Measurements from ENCODE around the gene MAP3K3. TPM values are rescaled to one million over a fixed set of nuclear protein-coding genes. Genes with fewer than 3 reads are reported as not detected.
A peak's percentile ranks its signal among the peaks of the same experiment; 100 is the strongest.

MAP3K3 gene
- total and polyA plus RNA-seq, 9 of the 15 experiments (the other 6 are each of a cell fraction or from before 2014, with no cell fraction given): 0.69 to 16.5 (median 12.1) TPM

DNA sequence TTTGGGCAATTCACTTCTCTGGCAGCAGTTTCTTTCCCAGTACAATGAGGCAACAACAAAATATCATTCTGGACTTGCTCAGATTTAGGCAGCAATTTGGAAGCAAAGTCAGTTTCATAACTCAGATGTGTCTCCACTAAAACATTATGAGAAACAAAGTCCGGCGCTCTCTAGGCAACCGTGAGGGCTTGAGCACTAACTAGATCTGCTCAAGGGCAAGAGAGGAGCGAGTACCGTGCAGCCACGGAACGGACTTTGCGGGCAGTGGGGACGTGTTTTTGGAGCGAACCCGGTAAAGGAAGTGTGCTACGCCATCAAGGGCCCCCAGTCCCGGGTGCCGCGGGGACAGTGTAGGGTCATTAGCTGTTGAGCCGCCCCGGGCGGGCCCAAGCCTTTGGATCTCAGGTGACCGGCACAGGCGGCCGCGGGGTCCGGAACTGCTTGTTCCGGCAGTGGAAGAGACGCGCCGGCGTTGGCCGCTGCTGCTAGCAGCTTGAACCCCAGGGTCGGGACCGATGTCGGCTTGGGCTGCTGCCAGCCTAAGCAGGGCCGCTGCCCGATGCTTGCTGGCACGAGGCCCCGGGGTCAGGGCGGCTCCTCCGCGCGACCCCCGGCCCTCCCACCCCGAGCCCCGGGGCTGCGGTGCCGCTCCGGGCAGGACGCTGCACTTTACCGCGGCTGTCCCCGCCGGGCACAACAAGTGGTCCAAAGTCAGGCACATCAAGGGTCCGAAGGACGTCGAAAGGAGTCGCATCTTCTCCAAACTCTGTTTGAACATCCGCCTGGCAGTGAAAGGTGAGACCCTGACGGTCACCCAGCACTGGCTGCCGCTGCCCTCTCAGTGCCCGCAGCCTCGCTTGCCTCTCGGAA lies 21.4 kb upstream of the MAP3K3 start, which contains the start of gene TACO1 (continued):
- TF ChIP-seq RB1 (IDR thresholded peaks at IDR 0.05; ENCODE audit: low read depth): peak; percentile 93
- TF ChIP-seq, protein P1, sequence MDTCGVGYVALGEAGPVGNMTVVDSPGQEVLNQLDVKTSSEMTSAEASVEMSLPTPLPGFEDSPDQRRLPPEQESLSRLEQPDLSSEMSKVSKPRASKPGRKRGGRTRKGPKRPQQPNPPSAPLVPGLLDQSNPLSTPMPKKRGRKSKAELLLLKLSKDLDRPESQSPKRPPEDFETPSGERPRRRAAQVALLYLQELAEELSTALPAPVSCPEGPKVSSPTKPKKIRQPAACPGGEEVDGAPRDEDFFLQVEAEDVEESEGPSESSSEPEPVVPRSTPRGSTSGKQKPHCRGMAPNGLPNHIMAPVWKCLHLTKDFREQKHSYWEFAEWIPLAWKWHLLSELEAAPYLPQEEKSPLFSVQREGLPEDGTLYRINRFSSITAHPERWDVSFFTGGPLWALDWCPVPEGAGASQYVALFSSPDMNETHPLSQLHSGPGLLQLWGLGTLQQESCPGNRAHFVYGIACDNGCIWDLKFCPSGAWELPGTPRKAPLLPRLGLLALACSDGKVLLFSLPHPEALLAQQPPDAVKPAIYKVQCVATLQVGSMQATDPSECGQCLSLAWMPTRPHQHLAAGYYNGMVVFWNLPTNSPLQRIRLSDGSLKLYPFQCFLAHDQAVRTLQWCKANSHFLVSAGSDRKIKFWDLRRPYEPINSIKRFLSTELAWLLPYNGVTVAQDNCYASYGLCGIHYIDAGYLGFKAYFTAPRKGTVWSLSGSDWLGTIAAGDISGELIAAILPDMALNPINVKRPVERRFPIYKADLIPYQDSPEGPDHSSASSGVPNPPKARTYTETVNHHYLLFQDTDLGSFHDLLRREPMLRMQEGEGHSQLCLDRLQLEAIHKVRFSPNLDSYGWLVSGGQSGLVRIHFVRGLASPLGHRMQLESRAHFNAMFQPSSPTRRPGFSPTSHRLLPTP (IDR thresholded peaks at IDR 0.05; ENCODE audit: borderline replicate concordance, extremely low read depth, insufficient read length): no peak
- TF ChIP-seq ZNF212 (CRISPR knock-in tag; IDR thresholded peaks at IDR 0.05): 0 out of 2 replicates have a peak, but pooled peaks have one; percentile 75
- no peak for TF ChIP-seq CBX2 (IDR thresholded peaks at IDR 0.05; ENCODE audit: insufficient read depth, low read length, poor library complexity, severe bottlenecking)
- TF ChIP-seq RBM14 (IDR thresholded peaks at IDR 0.05; ENCODE audit: borderline replicate concordance, insufficient read depth, low read depth, low read length): no peak
- no peak for TF ChIP-seq ERF (CRISPR knock-in tag; IDR thresholded peaks at IDR 0.05)
- TF ChIP-seq TGIF2 (CRISPR knock-in tag; IDR thresholded peaks at IDR 0.05): no peak
- TF ChIP-seq, protein P2, sequence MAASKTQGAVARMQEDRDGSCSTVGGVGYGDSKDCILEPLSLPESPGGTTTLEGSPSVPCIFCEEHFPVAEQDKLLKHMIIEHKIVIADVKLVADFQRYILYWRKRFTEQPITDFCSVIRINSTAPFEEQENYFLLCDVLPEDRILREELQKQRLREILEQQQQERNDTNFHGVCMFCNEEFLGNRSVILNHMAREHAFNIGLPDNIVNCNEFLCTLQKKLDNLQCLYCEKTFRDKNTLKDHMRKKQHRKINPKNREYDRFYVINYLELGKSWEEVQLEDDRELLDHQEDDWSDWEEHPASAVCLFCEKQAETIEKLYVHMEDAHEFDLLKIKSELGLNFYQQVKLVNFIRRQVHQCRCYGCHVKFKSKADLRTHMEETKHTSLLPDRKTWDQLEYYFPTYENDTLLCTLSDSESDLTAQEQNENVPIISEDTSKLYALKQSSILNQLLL (CRISPR knock-in tag; IDR thresholded peaks at IDR 0.05; ENCODE audit: borderline replicate concordance): no peak
- TF ChIP-seq ZNF780A (CRISPR knock-in tag; IDR thresholded peaks at IDR 0.05): no peak
- no peak for TF ChIP-seq ZNF165 (CRISPR knock-in tag; IDR thresholded peaks at IDR 0.05; ENCODE audit: borderline replicate concordance)
- TF ChIP-seq ZFP1 (CRISPR knock-in tag; IDR thresholded peaks at IDR 0.05): no peak
- TF ChIP-seq, protein P3, sequence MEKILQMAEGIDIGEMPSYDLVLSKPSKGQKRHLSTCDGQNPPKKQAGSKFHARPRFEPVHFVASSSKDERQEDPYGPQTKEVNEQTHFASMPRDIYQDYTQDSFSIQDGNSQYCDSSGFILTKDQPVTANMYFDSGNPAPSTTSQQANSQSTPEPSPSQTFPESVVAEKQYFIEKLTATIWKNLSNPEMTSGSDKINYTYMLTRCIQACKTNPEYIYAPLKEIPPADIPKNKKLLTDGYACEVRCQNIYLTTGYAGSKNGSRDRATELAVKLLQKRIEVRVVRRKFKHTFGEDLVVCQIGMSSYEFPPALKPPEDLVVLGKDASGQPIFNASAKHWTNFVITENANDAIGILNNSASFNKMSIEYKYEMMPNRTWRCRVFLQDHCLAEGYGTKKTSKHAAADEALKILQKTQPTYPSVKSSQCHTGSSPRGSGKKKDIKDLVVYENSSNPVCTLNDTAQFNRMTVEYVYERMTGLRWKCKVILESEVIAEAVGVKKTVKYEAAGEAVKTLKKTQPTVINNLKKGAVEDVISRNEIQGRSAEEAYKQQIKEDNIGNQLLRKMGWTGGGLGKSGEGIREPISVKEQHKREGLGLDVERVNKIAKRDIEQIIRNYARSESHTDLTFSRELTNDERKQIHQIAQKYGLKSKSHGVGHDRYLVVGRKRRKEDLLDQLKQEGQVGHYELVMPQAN (IDR thresholded peaks at IDR 0.05; ENCODE audit: borderline replicate concordance): no peak
- peak; percentile 98 for TF ChIP-seq RBBP5 (IDR thresholded peaks at IDR 0.05; ENCODE audit: borderline replicate concordance, insufficient read depth, low read length, poor library complexity, severe bottlenecking)
- TF ChIP-seq ZSCAN32 (CRISPR knock-in tag; IDR thresholded peaks at IDR 0.05): no peak
- TF ChIP-seq FOXJ2 (tag; IDR thresholded peaks at IDR 0.05): peak; percentile 71; the same call in 1 of the 2 replicates
- no peak for TF ChIP-seq PRPF4 (IDR thresholded peaks at IDR 0.05; ENCODE audit: insufficient read depth, low read depth, low read length, poor library complexity, severe bottlenecking)
- peak; percentile 77 for TF ChIP-seq NEUROD1 (IDR thresholded peaks at IDR 0.05; ENCODE audit: borderline replicate concordance, low read depth, low read length, partially characterized antibody)
- TF ChIP-seq, protein P4, sequence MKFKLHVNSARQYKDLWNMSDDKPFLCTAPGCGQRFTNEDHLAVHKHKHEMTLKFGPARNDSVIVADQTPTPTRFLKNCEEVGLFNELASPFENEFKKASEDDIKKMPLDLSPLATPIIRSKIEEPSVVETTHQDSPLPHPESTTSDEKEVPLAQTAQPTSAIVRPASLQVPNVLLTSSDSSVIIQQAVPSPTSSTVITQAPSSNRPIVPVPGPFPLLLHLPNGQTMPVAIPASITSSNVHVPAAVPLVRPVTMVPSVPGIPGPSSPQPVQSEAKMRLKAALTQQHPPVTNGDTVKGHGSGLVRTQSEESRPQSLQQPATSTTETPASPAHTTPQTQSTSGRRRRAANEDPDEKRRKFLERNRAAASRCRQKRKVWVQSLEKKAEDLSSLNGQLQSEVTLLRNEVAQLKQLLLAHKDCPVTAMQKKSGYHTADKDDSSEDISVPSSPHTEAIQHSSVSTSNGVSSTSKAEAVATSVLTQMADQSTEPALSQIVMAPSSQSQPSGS (CRISPR knock-in tag; IDR thresholded peaks at IDR 0.05): no peak
